Measurements from ENCODE around the gene ABCA3. TPM values are rescaled to one million over a fixed set of nuclear protein-coding genes. Genes with fewer than 3 reads are reported as not detected.

ABCA3 gene
- polyA plus RNA-seq, 4 donors = 5.0 to 15.4 (median 5.9) TPM

GRCh38 chr16:2319606-2320005, 20.9 kb downstream of the ABCA3 start:
- DNase-seq (ENCODE audit: low read depth in 4 of 4, low spot score in 3 of 4) = no peak

- DNase-seq (ENCODE audit: low read depth in 4 of 4, low spot score in 3 of 4) = no peak
Observed at GRCh38 chr16:2317231-2318020, 23.1 kb downstream of the ABCA3 start.

- DNase-seq (ENCODE audit: low read depth in 4 of 4, low spot score in 3 of 4) = no peak
Observed at GRCh38 chr16:2308089-2308962, 32.2 kb downstream of the ABCA3 start.

DNA sequence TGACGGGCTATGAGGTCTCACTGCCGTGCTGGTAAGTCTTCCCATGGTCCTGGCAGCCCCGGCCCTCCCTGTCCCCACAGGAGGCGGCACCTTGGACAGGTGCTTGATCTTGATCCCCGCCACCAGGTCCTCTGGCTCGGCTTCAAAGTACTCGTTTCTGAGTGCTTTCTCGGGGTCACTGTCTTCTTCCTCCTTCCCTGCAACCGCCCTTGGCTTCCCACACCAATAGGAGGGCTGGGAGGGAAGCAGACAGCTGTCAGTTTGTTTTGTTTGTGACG, 40.7 kb downstream of the ABCA3 start:
- DNase-seq (ENCODE audit: low read depth in 4 of 4, low spot score in 3 of 4) = no peak

- DNase-seq (ENCODE audit: low read depth in 4 of 4, low spot score in 3 of 4) = no peak
Observed at GRCh38 chr16:2299121-2299914, 41.2 kb downstream of the ABCA3 start.

GRCh38 chr16:2298621-2299020, 41.9 kb downstream of the ABCA3 start:
- DNase-seq (ENCODE audit: low read depth in 4 of 4, low spot score in 3 of 4) = no peak

DNA sequence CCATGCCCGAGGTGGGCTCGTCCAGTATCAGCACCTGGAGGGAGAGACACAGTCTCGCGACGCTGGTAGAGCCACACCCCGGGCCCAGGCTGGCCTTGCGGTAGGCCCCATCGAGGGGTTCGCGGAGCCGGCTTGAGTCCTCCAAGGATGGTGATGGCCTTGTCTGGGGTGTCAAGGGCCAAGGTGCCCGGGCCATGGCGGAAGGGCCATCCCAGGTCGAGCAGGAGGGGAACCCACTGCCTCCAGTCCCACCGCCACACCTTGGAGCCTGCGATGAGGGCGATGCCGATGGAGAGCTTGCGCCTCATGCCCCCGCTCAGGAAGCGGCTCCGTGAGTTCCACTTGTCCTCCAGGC, 43.0 kb downstream of the ABCA3 start:
- no peak for DNase-seq (ENCODE audit: low read depth in 4 of 4, low spot score in 3 of 4)

GRCh38 chr16:2296661-2297505, 43.6 kb downstream of the ABCA3 start:
- no peak for DNase-seq (ENCODE audit: low read depth in 4 of 4, low spot score in 3 of 4)

- no peak for DNase-seq (ENCODE audit: low read depth in 4 of 4, low spot score in 3 of 4)
Observed at GRCh38 chr16:2295056-2295798, 45.3 kb downstream of the ABCA3 start.

DNA sequence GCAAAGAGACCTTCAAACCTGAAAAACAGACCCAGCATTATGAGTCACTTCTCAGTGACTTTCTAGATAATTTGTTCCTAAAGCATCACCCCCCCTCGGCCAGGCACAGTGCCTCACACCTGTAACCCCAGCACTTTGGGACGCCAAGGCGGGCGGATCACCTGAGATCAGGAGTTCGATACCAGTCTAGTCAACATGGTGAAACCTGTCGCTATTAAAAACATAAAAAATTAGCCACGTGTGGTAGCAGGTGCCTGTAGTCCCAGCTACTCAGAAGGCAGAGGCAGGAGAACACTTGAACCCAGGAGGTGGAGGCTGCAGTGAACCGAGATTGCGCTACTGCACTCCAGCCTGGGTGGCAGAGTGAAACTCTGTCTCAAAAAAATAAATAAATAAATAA, 48.3 kb downstream of the ABCA3 start:
- no peak for DNase-seq (ENCODE audit: low read depth in 4 of 4, low spot score in 3 of 4)

- DNase-seq (ENCODE audit: low read depth in 4 of 4, low spot score in 3 of 4) = no peak
Observed at GRCh38 chr16:2289282-2289681, 51.2 kb downstream of the ABCA3 start.

GRCh38 chr16:2288726-2289125, 51.8 kb downstream of the ABCA3 start:
- DNase-seq (ENCODE audit: low read depth in 4 of 4, low spot score in 3 of 4) = no peak

DNA sequence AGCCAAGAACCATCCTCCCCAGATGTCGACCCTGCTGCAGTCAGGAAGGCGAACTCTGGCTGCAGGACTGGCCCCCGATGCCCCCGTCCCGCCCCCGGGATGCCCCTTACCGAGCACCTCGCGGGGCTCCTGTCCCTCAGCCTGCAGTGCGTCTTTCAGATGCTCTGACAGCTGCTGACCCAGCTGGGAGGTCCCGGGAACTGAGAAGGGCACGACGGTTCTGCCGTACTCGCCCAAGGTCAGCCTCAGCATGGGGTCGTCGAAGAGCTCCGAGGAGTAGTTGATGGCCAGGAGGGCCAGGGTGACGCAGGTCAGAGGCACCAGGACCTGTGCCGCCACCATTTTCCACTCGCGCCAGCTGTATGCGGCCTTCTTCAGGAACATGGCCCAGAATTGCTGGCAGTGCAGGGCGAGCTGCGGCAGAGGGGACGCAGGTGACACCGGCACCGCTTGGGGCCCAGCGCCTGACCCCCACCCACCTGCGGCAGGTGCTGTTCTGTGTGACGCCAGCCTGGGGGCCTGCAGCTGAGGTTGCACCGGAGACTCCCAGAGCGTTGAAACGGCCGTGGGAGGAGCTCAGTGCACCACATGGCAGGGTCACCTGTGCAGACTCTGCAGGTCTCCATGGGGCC, 52.5 kb downstream of the ABCA3 start:
- no peak for DNase-seq (ENCODE audit: low read depth in 4 of 4, low spot score in 3 of 4)

- no peak for DNase-seq (ENCODE audit: low read depth in 4 of 4, low spot score in 3 of 4)
Observed at GRCh38 chr16:2286550-2286949, 54.0 kb downstream of the ABCA3 start.

GRCh38 chr16:2285731-2286191, 54.8 kb downstream of the ABCA3 start:
- DNase-seq (ENCODE audit: low read depth in 4 of 4, low spot score in 3 of 4) = no peak

- no peak for DNase-seq (ENCODE audit: low read depth in 4 of 4, low spot score in 3 of 4)
Observed at GRCh38 chr16:2284797-2285576, 55.5 kb downstream of the ABCA3 start.

GRCh38 chr16:2284001-2284770, 56.3 kb downstream of the ABCA3 start:
- DNase-seq (ENCODE audit: low read depth in 4 of 4, low spot score in 3 of 4) = no peak
